Activated T-helper 9 cell treated with anti-CD3 and anti-CD28 coated beads, Interleukin-2, amount 50 U/mL, for 16 hours (primary cell): ENCODE data around the gene SMIM21.

Experiments
- DNase-seq: peaks from one replicate; pipeline ENCODE4 v3.0.0-alpha.2; 2020; ENCODE audit warnings: low read depth

SMIM21 gene

GRCh38 chr18:75427603-75428002, at the start of gene SMIM21:
Gene SMIM21 (minus strand): TSS chr18:75427703. CDS start chr18:75427563, 140 bp downstream.
- DNase-seq = no peak

- no peak for DNase-seq
Observed at GRCh38 chr18:75475228-75475627, 47.7 kb upstream of the SMIM21 start.

DNA sequence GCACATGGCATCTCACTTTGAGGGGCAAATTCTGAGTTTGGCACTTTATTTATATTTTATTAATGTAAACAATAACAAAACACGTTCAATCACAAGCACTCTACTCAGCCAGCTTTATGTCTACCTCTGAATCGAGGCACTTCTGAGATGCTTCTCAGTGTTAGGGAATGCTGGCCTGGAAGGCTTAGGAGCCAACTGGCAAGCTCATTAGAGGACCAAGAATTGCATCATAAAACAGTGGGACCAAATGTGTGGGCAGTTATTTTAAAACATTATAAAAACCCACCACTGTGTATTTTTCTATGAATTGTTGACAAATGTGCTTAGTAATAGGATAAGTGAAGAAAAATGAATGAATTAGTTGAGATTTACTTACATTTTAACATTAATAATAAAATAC, 46.8 kb upstream of the SMIM21 start:
- no peak for DNase-seq

DNA sequence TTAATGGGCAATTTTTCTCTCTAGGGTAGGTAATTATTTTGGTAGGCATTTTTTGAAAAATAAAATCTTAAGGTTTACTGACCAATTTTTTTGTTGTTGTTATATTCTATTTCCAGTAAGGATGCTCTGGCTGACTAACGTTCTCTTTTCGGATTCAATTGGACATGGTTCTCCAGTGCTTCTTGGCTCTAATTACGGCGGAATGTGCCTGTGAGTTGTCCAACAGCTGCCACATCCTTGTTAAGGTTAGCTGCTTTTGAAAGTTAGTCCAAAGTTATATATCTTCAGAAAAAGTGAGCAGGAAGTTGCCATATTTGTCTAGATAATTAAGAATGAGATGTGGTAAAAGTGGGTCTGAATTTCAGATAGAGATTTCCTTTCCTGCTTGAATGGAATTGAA, 45.8 kb upstream of the SMIM21 start:
- DNase-seq = no peak

- no peak for DNase-seq
Observed at GRCh38 chr18:75472906-75473305, 45.4 kb upstream of the SMIM21 start.

- DNase-seq = no peak
Observed at GRCh38 chr18:75472396-75472795, 44.9 kb upstream of the SMIM21 start.

GRCh38 chr18:75471850-75472249, 44.3 kb upstream of the SMIM21 start:
- no peak for DNase-seq

DNA sequence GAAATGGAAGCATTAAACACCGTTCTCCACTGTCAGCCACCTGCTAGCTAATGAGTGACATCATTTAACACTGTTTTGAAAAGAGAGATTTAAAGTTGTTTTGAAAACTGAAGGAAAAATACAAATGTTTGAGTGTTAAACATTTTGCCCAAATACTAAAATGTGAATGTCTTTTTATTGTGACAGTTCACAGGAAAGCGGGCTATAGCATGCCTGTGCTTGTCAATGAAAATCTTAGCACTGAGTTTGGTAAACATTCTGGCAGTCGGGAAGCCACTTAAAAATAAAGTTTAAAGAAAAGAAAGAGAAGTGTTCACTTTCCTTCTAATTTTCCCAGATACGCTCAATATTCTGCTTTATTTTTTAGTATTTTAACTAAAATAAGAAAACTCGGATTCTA, 40.3 kb upstream of the SMIM21 start:
- no peak for DNase-seq

DNA sequence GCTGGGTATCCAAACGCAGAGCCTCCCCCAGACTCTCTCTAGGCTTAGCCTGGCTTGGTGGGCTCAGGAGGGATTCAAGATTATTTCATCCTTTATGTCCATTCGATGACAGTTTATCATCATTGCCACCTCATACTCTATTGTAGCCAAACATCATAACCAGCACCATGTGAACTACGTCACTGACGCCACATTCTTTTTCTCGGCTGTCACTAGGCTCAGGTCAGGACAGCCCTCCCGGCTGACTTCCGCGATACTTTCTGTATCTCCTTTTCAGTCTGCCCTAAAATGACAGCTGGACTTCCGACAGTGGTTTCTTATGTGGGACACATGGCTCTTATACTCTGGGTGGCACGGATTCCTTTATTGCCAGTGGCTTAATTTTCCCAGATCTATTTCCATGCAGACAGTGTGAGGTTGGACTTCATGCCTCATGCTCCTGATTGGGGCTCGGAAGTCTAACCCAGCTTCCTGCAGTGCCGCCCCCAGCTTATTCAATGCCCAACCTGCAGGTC, 39.8 kb upstream of the SMIM21 start:
- DNase-seq = no peak

DNA sequence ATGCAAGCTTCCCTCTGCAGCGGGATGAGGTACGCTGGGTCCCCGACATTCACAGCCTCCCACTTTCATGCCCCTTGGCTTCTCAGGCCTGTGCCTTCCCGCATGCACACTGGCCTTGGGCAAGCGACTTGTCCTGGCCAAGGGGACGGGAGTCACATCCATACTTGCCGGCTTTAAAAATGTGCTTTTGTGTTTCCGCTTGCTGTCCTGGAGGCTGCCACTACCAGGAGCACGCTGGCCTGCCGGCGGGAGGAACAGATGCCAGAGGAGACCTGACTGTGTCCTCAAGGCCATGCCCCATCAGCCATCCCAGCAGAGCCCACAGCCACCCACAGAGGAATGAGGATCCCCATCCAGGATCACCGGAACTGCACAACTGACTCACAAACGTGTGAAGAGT, 36.9 kb upstream of the SMIM21 start:
- no peak for DNase-seq

DNA sequence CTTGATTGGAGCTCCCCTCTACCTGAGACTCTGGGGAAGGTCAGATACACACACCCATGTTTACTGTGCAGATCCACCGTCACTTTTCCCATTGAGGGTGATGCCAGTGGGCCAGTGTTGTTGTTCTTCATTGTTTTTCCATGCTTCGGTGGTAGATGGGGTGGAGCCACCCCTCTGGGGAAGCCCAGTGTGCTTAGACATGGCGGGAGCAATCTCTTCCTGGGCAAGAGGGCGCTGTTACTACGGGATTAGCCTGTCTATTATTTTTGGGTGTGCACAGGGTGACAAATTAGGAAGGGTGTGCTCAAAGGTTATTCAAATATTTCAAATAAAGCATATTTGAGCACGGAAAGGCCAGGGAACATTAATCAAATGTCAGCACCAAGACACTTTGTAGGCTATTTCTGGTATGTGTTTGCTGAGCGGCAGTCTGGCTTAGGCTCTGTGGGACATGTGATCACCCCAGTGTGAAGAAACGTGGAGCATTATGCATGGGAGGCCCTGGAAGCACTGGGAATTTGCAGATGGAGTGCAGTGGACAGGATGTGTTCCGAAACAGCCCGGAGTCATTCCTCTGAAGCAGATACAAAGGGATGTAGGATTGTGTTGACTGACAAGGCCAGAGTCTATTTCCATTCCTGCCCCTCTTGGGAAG, 34.8 kb upstream of the SMIM21 start:
- no peak for DNase-seq

DNA sequence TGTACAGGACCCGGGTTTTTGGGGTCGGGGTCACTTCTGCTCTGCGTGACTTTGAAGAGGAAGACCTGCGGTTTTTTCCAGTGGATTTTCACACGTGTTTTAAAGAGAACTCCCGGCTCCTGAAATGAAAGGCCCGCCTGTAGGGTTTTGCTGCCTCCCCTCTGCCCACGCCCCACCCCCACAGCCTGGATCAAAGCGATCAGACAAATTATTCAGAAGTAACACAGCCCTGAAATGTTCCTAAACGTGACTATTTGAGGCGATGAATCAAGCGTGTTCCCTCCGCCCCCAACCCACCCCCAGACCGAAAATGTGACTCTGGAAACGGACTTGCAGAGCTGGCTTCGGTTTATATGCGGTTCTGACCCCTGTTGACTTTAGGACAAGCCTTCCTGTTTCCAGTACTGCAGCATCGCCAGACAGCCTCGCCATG, 28.7 kb upstream of the SMIM21 start:
- DNase-seq = no peak

- DNase-seq = no peak
Observed at GRCh38 chr18:75455249-75456198, 28.0 kb upstream of the SMIM21 start.

- DNase-seq = no peak
Observed at GRCh38 chr18:75454022-75454795, 26.7 kb upstream of the SMIM21 start.

GRCh38 chr18:75450906-75451305, 23.4 kb upstream of the SMIM21 start:
- DNase-seq = no peak

DNA sequence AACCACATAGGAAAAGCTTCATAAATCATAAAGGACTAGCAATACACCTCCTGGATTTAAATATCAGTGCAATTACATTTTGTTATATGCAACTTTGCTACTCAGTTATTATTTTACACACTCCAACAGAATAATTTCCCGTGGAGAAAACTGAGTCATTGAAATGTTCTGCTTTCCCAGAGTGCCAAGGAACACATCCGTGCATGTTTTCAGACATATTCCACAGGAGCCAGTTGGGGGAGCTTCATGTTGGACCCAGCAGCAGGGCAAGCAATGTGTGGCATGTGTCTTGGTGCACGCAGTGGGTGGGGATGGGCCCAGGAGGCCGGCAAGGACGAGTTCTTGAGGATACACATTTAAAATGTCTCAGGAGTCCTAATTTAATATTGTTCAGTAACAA, 14.4 kb upstream of the SMIM21 start:
- DNase-seq = no peak

DNA sequence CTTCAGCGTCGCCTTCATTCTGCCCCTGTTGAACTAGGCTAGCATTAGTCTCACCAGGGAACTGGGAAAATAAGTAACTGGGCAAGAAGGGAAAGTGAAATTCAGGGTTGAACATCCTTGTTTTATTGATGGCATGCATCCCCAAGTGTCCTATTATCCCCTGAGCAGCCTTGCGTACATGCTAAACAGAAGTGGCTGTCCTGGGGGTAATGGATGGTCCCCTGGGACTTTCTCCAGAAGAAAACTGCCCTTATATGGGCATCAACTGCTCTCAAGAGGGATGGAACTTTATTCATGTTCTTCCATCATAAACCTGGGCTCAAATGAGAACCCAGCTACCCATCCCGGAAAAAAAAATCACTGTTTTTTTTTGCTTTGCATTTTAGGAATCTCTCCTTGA, 11.8 kb upstream of the SMIM21 start:
- no peak for DNase-seq

GRCh38 chr18:75438891-75439290, 11.4 kb upstream of the SMIM21 start:
- DNase-seq = no peak

GRCh38 chr18:75437979-75438378, 10.5 kb upstream of the SMIM21 start:
- DNase-seq = no peak

DNA sequence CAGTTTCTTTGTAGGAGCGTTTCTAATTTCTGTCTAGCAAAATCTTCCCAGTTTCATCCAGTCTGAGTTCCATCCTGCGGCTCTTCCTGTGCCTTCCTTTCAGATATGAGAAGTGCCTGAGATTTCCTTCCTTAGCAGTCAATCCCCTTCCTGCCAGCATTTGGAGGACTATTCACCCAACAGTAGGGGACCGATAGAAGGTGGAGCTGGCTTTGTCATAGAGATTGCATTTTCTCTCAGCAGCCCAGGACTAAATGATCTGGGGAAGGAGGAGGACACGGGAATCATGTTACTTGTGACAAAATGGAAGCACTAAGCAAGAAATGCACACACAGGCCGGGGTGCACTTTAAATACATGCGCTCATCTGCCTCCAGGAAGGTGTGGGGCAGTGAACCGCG, 5.6 kb upstream of the SMIM21 start:
- DNase-seq = no peak

DNA sequence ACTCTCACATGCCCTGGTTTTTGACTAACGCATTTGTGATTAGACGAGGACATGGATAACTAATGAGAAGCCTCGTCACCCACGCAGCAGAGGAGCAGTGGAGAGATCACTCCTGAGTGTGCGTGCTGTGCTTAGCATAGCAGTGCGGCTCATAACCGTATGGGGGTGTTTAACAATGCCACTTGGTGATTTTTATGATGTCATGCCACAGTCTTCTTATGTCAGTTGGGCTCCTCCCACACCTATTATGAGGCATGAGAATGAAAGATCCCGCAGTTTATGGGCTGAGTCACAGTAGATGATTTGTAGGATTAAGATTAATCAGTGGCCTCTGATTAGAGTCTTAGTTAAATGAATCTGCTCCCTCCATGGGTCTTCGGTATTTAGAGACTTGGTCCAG, 2.5 kb upstream of the SMIM21 start:
- DNase-seq = no peak

- no peak for DNase-seq
Observed at GRCh38 chr18:75428490-75428889, 987 bp upstream of the SMIM21 start.
